NT2/D1 (cell line): ENCODE results near the gene TBX1.

ENCODE experiments used
- SUZ12 ChIP-seq: IDR thresholded peaks from 2 replicates; pipeline ENCODE4 v1.6.1; 2011; ENCODE audit not compliant: insufficient read length, insufficient read depth; ENCODE audit errors: extremely low read depth
- ZNF274 ChIP-seq: IDR thresholded peaks from 2 replicates; pipeline ENCODE4 v1.6.1; 2011; ENCODE audit warnings: mild to moderate bottlenecking, low read depth, low read length

- TF ChIP-seq SUZ12 (no peak), ZNF274 (no peak)
These were observed 55.3 kb downstream of the TBX1 start for GRCh38 chr22:19815823-19816290.
